Esophagus squamous epithelium (tissue), 4 donors: ENCODE measurements around the gene AHI1.

Experiments used
- POLR2A ChIP-seq, 4 donors: fragments of 450-650 bp; IDR thresholded peaks; one replicate each; pipeline ENCODE4 v1.6.1; 2017; ENCODE audit warnings: antibody characterized with exemption in 4 of 4, mild to moderate bottlenecking in 4 of 4, moderate library complexity in 3 of 4
- TF ChIP-seq, protein P1 (sequence below), 6 experiments: fragments of 450-650 bp in 4 of 6; fragments of 200-600 bp in 2 of 6; sonication (generic) in 2 of 6; IDR thresholded peaks; one replicate each; pipeline ENCODE4 v1.5.1; 2016 to 2019; ENCODE audit warnings: antibody characterized with exemption in 6 of 6, mild to moderate bottlenecking in 4 of 6, moderate library complexity in 4 of 6

GRCh38 chr6:135458051-135458450, 39.5 kb downstream of the AHI1 start:
- TF ChIP-seq POLR2A (IDR thresholded peaks at IDR 0.05), result no peak
- TF ChIP-seq, protein P1, sequence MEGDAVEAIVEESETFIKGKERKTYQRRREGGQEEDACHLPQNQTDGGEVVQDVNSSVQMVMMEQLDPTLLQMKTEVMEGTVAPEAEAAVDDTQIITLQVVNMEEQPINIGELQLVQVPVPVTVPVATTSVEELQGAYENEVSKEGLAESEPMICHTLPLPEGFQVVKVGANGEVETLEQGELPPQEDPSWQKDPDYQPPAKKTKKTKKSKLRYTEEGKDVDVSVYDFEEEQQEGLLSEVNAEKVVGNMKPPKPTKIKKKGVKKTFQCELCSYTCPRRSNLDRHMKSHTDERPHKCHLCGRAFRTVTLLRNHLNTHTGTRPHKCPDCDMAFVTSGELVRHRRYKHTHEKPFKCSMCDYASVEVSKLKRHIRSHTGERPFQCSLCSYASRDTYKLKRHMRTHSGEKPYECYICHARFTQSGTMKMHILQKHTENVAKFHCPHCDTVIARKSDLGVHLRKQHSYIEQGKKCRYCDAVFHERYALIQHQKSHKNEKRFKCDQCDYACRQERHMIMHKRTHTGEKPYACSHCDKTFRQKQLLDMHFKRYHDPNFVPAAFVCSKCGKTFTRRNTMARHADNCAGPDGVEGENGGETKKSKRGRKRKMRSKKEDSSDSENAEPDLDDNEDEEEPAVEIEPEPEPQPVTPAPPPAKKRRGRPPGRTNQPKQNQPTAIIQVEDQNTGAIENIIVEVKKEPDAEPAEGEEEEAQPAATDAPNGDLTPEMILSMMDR (IDR thresholded peaks at IDR 0.05), result no peak
